ENCODE measurements around the gene DYNLT2B. TPM values are rescaled to one million over a fixed set of nuclear protein-coding genes. Genes with fewer than 3 reads are reported as not detected.
"Not testable (repeated sequence)": the region's sequence is repeated elsewhere in the genome, so short reads cannot be mapped to it uniquely, and the experiment has no call there.

DYNLT2B gene

DNA sequence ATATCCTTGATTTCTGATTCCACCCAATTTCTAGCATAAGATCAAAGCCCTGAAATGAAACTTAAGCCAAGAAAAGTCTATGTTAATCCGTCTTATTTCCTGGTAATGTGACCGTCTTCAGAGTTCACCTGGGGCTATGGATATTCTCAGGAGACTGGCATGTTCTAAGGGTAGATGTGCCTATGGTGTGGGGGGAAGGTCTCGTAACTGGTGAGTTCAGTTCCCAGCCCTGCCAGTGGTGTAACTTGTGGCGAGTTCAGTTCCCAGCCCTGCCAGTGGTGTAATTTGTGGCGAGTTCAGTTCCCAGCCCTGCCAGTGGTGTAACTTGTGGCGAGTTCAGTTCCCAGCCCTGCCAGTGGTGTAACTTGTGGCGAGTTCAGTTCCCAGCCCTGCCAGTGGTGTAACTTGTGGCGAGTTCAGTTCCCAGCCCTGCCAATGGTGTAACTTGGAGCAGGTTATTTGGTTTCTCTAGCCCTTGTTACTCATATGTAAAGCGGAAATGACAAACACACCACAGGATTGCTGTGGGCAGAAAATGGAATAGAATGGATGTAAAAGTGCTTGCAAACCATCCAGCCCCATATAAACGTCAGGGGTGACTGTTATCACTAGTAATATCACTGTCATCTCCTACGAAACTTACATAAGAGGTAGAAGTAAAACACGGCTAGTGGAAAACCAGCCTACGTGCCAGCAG is 71.3 kb downstream of the DYNLT2B start:
- no peak overlapping the region for H2BK12ac ChIP-seq (ENCODE audit: low read length)
- no peak overlapping the region for H3K4me2 ChIP-seq (ENCODE audit: insufficient read depth, low read length, poor library complexity, severe bottlenecking)
- peaks cover 14 to 40% of the 10 kb centered on the region in 2 donors for H3K36me3 ChIP-seq (replicated peaks in 1 of 2; ENCODE audit: control insufficient read depth in 2 of 2, insufficient read depth in 2 of 2, low read length in 2 of 2)
- no peak overlapping the region for H3K9ac ChIP-seq (ENCODE audit: low read depth, low read length, poor library complexity)
- H2BK15ac ChIP-seq (ENCODE audit: low read length) = no peak overlapping the region
- no peak overlapping the region for H3K23ac ChIP-seq (ENCODE audit: low read depth, low read length, poor library complexity)
- no peak overlapping the region for H3K14ac ChIP-seq (ENCODE audit: low read length)
- no peak overlapping the region for H4K8ac ChIP-seq (ENCODE audit: low read depth, low read length)
- H2AK5ac ChIP-seq (ENCODE audit: low read depth, low read length) = no peak overlapping the region
- H3K79me1 ChIP-seq (ENCODE audit: low read depth, low read length) = peaks cover 1% of the 10 kb centered on the region
- H3K4ac ChIP-seq (ENCODE audit: low read length) = no peak overlapping the region
- H3K18ac ChIP-seq (ENCODE audit: low read length) = no peak overlapping the region
- no peak overlapping the region for H2AFZ ChIP-seq (ENCODE audit: low read length)
- no peak overlapping the region for H2BK5ac ChIP-seq (ENCODE audit: low read length)
- no peak overlapping the region for H3K4me3 ChIP-seq (ENCODE audit: low read length in 2 of 2)
- no peaks in the 10 kb centered on the region for H3K4me1 ChIP-seq (ENCODE audit: control insufficient read depth in 2 of 2, insufficient read depth in 1 of 2, low read depth in 1 of 2, low read length in 2 of 2)
- H3K27ac ChIP-seq (replicated peaks; ENCODE audit: low read length) = no peak overlapping the region
- no peak overlapping the region for H4K91ac ChIP-seq (ENCODE audit: low read depth, low read length, poor library complexity)
- no CpG with 5 or more reads among the region's 13 CpGs for WGBS, 2 donors (ENCODE audit: extremely low coverage in 2 of 2, insufficient read length in 2 of 2, insufficient replicate concordance in 1 of 2)
- H3K9me3 ChIP-seq (replicated peaks in 1 of 2; ENCODE audit: control insufficient read depth in 2 of 2, insufficient read depth in 1 of 2, low read depth in 1 of 2, low read length in 2 of 2) = peaks cover 2 to 4% of the 10 kb centered on the region in 2 donors
- H3K27me3 ChIP-seq (ENCODE audit: control insufficient read depth in 3 of 3, insufficient read depth in 3 of 3, low read depth in 1 of 3, low read length in 3 of 3) = no peaks in the 10 kb centered on the region
- H2BK120ac ChIP-seq (ENCODE audit: low read depth, low read length) = no peak overlapping the region
- DNase-seq (ENCODE audit: low spot score) = no peak

DNA sequence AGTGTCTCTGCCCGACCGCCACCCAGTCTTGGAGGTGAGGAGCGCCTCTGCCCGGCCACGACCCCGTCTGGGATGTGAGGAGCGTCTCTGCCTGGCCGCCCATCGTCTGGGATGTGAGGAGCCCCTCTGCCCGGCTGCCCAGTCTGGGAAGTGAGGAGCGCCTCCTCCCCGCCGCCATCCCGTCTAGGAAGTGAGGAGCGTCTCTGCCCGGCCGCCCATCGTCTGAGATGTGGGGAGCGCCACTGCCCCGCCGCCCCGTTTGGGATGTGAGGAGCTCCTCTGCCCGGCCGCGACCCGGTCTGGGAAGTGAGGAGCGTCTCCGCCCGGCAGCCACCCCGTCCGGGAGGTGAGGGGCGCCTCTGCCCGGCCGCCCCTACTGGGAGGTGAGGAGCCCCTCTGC is 73.9 kb downstream of the DYNLT2B start:
- peaks cover 18 to 53% of the 10 kb centered on the region in 2 donors for H3K36me3 ChIP-seq (replicated peaks in 1 of 2; ENCODE audit: control insufficient read depth in 2 of 2, insufficient read depth in 2 of 2, low read length in 2 of 2)
- H2BK12ac ChIP-seq (ENCODE audit: low read length); H3K23ac ChIP-seq (ENCODE audit: low read depth, low read length, poor library complexity): not testable (repeated sequence)

DNA sequence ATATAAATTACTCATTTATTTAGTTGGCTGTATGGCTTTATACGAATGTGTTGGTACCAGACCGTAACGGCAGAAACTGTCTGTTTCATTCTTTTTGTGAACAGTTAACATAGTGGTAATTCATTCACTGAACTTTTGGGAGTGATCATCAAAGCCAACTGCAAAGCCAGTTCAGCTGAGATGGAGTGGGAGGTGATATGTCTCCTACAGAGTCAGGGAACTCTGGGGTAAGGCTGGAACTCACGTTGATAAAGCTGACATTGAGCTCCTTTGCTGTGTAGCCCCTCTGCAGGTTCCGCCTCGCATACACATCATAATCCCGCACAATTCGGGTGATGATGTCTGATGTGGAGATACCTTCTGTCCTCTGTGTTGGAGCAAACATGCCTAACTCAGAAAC is 76.3 kb downstream of the DYNLT2B start:
- Histone ChIP-seq H3K4ac (ENCODE audit: low read length) (no peak overlapping the region), H3K14ac (ENCODE audit: low read length) (no peak overlapping the region), H3K27ac (replicated peaks; ENCODE audit: low read length) (no peak overlapping the region), H2AK5ac (ENCODE audit: low read depth, low read length) (no peak overlapping the region), H3K79me1 (ENCODE audit: low read depth, low read length) (no peaks in the 10 kb centered on the region), H3K18ac (ENCODE audit: low read length) (no peak overlapping the region), H3K23ac (ENCODE audit: low read depth, low read length, poor library complexity) (no peak overlapping the region), H3K27me3 (ENCODE audit: control insufficient read depth in 3 of 3, insufficient read depth in 3 of 3, low read depth in 1 of 3, low read length in 3 of 3) (no peaks in the 10 kb centered on the region), H2BK5ac (ENCODE audit: low read length) (no peak overlapping the region), H2AFZ (ENCODE audit: low read length) (no peak overlapping the region), H3K9ac (ENCODE audit: low read depth, low read length, poor library complexity) (no peak overlapping the region), H4K91ac (ENCODE audit: low read depth, low read length, poor library complexity) (no peak overlapping the region), H2BK120ac (ENCODE audit: low read depth, low read length) (no peak overlapping the region), H4K8ac (ENCODE audit: low read depth, low read length) (no peak overlapping the region), H2BK12ac (ENCODE audit: low read length) (no peak overlapping the region), H3K9me3 (replicated peaks in 1 of 2; ENCODE audit: control insufficient read depth in 2 of 2, insufficient read depth in 1 of 2, low read depth in 1 of 2, low read length in 2 of 2) (peaks cover 2 to 4% of the 10 kb centered on the region in 2 donors), H3K36me3 (replicated peaks in 1 of 2; ENCODE audit: control insufficient read depth in 2 of 2, insufficient read depth in 2 of 2, low read length in 2 of 2) (peaks cover 19 to 63% of the 10 kb centered on the region in 2 donors), H2BK15ac (ENCODE audit: low read length) (no peak overlapping the region), H3K4me1 (ENCODE audit: control insufficient read depth in 2 of 2, insufficient read depth in 1 of 2, low read depth in 1 of 2, low read length in 2 of 2) (no peaks in the 10 kb centered on the region), H3K4me2 (ENCODE audit: insufficient read depth, low read length, poor library complexity, severe bottlenecking) (no peak overlapping the region), H3K4me3 (ENCODE audit: low read length in 2 of 2) (no peak overlapping the region)
- WGBS, 2 donors (ENCODE audit: extremely low coverage in 2 of 2, insufficient read length in 2 of 2, insufficient replicate concordance in 1 of 2) = no CpG with 5 or more reads among the region's 8 CpGs
- DNase-seq (ENCODE audit: low spot score) = no peak

More for the DNA sequence above, 73.9 kb downstream of the DYNLT2B start:
- H3K4me1 ChIP-seq (ENCODE audit: control insufficient read depth in 2 of 2, insufficient read depth in 1 of 2, low read depth in 1 of 2, low read length in 2 of 2); H3K4me2 ChIP-seq (ENCODE audit: insufficient read depth, low read length, poor library complexity, severe bottlenecking); H2BK120ac ChIP-seq (ENCODE audit: low read depth, low read length); H3K27me3 ChIP-seq (ENCODE audit: control insufficient read depth in 3 of 3, insufficient read depth in 3 of 3, low read depth in 1 of 3, low read length in 3 of 3); H3K14ac ChIP-seq (ENCODE audit: low read length); H2BK15ac ChIP-seq (ENCODE audit: low read length); H3K4ac ChIP-seq (ENCODE audit: low read length); DNase-seq (ENCODE audit: low spot score); H3K9me3 ChIP-seq (replicated peaks in 1 of 2; ENCODE audit: control insufficient read depth in 2 of 2, insufficient read depth in 1 of 2, low read depth in 1 of 2, low read length in 2 of 2); H2AFZ ChIP-seq (ENCODE audit: low read length); H2AK5ac ChIP-seq (ENCODE audit: low read depth, low read length); H3K27ac ChIP-seq (replicated peaks; ENCODE audit: low read length); H2BK5ac ChIP-seq (ENCODE audit: low read length); H4K91ac ChIP-seq (ENCODE audit: low read depth, low read length, poor library complexity); H3K4me3 ChIP-seq (ENCODE audit: low read length in 2 of 2); H3K79me1 ChIP-seq (ENCODE audit: low read depth, low read length); H3K9ac ChIP-seq (ENCODE audit: low read depth, low read length, poor library complexity); H4K8ac ChIP-seq (ENCODE audit: low read depth, low read length); H3K18ac ChIP-seq (ENCODE audit: low read length): not testable (repeated sequence)
- WGBS, 2 donors (ENCODE audit: extremely low coverage in 2 of 2, insufficient read length in 2 of 2, insufficient replicate concordance in 1 of 2) = no CpG with 5 or more reads among the region's 34 CpGs

Small RNAs within 50 kb of the gene (small RNA-seq; reads per million reads assigned to genes)
- gene AC069257.2 (ENCODE audit: insufficient read depth) = not detected
- not detected for gene RNU6-910P (ENCODE audit: insufficient read depth)
